ENCODE data around the gene CPT2.

CPT2 gene

GRCh38 chr1:53196485-53197290 lies at the start of gene CPT2:
Gene CPT2, plus strand, starts transcription at chr1:53196824. Its CDS starts 120 bp downstream, at chr1:53196944.
- peak; percentile 69 to 89 for DNase-seq

GRCh38 chr1:53147174-53147573 lies 49.5 kb upstream of the CPT2 start:
- no peak for DNase-seq

- no peak for DNase-seq
These were observed 48.5 kb upstream of the CPT2 start for GRCh38 chr1:53148123-53148522.

- no peak for DNase-seq
These were observed 42.9 kb upstream of the CPT2 start for GRCh38 chr1:53153752-53154151.

GRCh38 chr1:53154859-53155438 lies 41.7 kb upstream of the CPT2 start:
- DNase-seq: no peak

GRCh38 chr1:53155534-53155933 lies 41.1 kb upstream of the CPT2 start:
- no peak for DNase-seq

- DNase-seq: no peak
These were observed 40.7 kb upstream of the CPT2 start for GRCh38 chr1:53155945-53156344.

- no peak for DNase-seq
These were observed 39.8 kb upstream of the CPT2 start for GRCh38 chr1:53156783-53157182.

- DNase-seq: no peak
These were observed 37.7 kb upstream of the CPT2 start for GRCh38 chr1:53158900-53159299.

GRCh38 chr1:53160924-53161378 lies 35.7 kb upstream of the CPT2 start:
- no peak for DNase-seq

- DNase-seq: no peak
These were observed 34.0 kb upstream of the CPT2 start for GRCh38 chr1:53162621-53163020.

- no peak for DNase-seq
These were observed 33.3 kb upstream of the CPT2 start for GRCh38 chr1:53163291-53163768.

- DNase-seq: no peak
These were observed 31.1 kb upstream of the CPT2 start for GRCh38 chr1:53165408-53165961.

- no peak for DNase-seq
These were observed 30.3 kb upstream of the CPT2 start for GRCh38 chr1:53166366-53166765.

- no peak for DNase-seq
These were observed 29.7 kb upstream of the CPT2 start for GRCh38 chr1:53166912-53167311.

GRCh38 chr1:53172426-53173128 lies 24.0 kb upstream of the CPT2 start:
- peak in 1 of 2 experiments; percentile 23 for DNase-seq

- no peak for DNase-seq
These were observed 21.4 kb upstream of the CPT2 start for GRCh38 chr1:53174971-53175913.

- peak in 1 of 2 experiments; percentile 14 for DNase-seq
These were observed 20.0 kb upstream of the CPT2 start for GRCh38 chr1:53176452-53177208.

- DNase-seq: no peak
These were observed 16.4 kb upstream of the CPT2 start for GRCh38 chr1:53180226-53180625.

- no peak for DNase-seq
These were observed 15.7 kb upstream of the CPT2 start for GRCh38 chr1:53180951-53181350.

- peak; percentile 20 to 41 for DNase-seq
These were observed 14.5 kb upstream of the CPT2 start for GRCh38 chr1:53182111-53182593.
